ENCODE measurements around the gene DDB1. TPM values are rescaled to one million over a fixed set of nuclear protein-coding genes. Genes with fewer than 3 reads are reported as not detected.

The DDB1 gene
- total and polyA plus RNA-seq, 2 of the 13 experiments (the other 11 are each of a cell fraction or from before 2014, with no cell fraction given): 217 to 266 TPM

- TF ChIP-seq RORA (CRISPR knock-in tag; IDR thresholded peaks at IDR 0.05) (no peak), NFE2 (CRISPR knock-in tag; IDR thresholded peaks at IDR 0.05) (no peak), SAFB2 (CRISPR knock-in tag; IDR thresholded peaks at IDR 0.05; ENCODE audit: borderline replicate concordance, low read depth) (peak; percentile 76; the same call in 1 of the 2 replicates), ZNF12 (CRISPR knock-in tag; IDR thresholded peaks at IDR 0.05) (peak; percentile 61; the same call in 1 of the 2 replicates), YY1 (IDR thresholded peaks at IDR 0.05; ENCODE audit: insufficient read depth, insufficient replicate concordance, low read depth, low read length) (peak; percentile 97), ZNF660 (CRISPR knock-in tag; IDR thresholded peaks at IDR 0.05; ENCODE audit: borderline replicate concordance, low read depth) (no peak), ATF1 (CRISPR knock-in tag; IDR thresholded peaks at IDR 0.05) (0 out of 2 replicates have a peak, but pooled peaks have one; percentile 28), SRY (CRISPR knock-in tag; IDR thresholded peaks at IDR 0.05) (peak; percentile 77; the same call in 1 of the 2 replicates), NRL (CRISPR knock-in tag; IDR thresholded peaks at IDR 0.05; ENCODE audit: borderline replicate concordance) (peak; percentile 46; the same call in 1 of the 2 replicates), BRD4 (CRISPR knock-in tag; IDR thresholded peaks at IDR 0.05) (peak; percentile 96; the same call in 1 of the 2 replicates), ZNF530 (CRISPR knock-in tag; IDR thresholded peaks at IDR 0.05; ENCODE audit: low read depth) (no peak), ISX (CRISPR knock-in tag; conservative IDR thresholded peaks at IDR 0.05) (no peak; the same call in 1 of the 2 replicates)
- TF ChIP-seq, protein P1, sequence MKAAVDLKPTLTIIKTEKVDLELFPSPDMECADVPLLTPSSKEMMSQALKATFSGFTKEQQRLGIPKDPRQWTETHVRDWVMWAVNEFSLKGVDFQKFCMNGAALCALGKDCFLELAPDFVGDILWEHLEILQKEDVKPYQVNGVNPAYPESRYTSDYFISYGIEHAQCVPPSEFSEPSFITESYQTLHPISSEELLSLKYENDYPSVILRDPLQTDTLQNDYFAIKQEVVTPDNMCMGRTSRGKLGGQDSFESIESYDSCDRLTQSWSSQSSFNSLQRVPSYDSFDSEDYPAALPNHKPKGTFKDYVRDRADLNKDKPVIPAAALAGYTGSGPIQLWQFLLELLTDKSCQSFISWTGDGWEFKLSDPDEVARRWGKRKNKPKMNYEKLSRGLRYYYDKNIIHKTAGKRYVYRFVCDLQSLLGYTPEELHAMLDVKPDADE (CRISPR knock-in tag; IDR thresholded peaks at IDR 0.05): no peak
- TF ChIP-seq, protein P2, sequence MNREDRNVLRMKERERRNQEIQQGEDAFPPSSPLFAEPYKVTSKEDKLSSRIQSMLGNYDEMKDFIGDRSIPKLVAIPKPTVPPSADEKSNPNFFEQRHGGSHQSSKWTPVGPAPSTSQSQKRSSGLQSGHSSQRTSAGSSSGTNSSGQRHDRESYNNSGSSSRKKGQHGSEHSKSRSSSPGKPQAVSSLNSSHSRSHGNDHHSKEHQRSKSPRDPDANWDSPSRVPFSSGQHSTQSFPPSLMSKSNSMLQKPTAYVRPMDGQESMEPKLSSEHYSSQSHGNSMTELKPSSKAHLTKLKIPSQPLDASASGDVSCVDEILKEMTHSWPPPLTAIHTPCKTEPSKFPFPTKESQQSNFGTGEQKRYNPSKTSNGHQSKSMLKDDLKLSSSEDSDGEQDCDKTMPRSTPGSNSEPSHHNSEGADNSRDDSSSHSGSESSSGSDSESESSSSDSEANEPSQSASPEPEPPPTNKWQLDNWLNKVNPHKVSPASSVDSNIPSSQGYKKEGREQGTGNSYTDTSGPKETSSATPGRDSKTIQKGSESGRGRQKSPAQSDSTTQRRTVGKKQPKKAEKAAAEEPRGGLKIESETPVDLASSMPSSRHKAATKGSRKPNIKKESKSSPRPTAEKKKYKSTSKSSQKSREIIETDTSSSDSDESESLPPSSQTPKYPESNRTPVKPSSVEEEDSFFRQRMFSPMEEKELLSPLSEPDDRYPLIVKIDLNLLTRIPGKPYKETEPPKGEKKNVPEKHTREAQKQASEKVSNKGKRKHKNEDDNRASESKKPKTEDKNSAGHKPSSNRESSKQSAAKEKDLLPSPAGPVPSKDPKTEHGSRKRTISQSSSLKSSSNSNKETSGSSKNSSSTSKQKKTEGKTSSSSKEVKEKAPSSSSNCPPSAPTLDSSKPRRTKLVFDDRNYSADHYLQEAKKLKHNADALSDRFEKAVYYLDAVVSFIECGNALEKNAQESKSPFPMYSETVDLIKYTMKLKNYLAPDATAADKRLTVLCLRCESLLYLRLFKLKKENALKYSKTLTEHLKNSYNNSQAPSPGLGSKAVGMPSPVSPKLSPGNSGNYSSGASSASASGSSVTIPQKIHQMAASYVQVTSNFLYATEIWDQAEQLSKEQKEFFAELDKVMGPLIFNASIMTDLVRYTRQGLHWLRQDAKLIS (CRISPR knock-in tag; IDR thresholded peaks at IDR 0.05): no peak
- TF ChIP-seq, protein P3, sequence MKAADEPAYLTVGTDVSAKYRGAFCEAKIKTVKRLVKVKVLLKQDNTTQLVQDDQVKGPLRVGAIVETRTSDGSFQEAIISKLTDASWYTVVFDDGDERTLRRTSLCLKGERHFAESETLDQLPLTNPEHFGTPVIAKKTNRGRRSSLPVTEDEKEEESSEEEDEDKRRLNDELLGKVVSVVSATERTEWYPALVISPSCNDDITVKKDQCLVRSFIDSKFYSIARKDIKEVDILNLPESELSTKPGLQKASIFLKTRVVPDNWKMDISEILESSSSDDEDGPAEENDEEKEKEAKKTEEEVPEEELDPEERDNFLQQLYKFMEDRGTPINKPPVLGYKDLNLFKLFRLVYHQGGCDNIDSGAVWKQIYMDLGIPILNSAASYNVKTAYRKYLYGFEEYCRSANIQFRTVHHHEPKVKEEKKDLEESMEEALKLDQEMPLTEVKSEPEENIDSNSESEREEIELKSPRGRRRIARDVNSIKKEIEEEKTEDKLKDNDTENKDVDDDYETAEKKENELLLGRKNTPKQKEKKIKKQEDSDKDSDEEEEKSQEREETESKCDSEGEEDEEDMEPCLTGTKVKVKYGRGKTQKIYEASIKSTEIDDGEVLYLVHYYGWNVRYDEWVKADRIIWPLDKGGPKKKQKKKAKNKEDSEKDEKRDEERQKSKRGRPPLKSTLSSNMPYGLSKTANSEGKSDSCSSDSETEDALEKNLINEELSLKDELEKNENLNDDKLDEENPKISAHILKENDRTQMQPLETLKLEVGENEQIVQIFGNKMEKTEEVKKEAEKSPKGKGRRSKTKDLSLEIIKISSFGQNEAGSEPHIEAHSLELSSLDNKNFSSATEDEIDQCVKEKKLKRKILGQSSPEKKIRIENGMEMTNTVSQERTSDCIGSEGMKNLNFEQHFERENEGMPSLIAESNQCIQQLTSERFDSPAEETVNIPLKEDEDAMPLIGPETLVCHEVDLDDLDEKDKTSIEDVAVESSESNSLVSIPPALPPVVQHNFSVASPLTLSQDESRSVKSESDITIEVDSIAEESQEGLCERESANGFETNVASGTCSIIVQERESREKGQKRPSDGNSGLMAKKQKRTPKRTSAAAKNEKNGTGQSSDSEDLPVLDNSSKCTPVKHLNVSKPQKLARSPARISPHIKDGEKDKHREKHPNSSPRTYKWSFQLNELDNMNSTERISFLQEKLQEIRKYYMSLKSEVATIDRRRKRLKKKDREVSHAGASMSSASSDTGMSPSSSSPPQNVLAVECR (CRISPR knock-in tag; IDR thresholded peaks at IDR 0.05; ENCODE audit: borderline replicate concordance): peak; percentile 93
Measured at GRCh38 chr11:61361741-61362541, 29.0 kb upstream of the DDB1 start, which contains the start of the genes CYB561A3 and TMEM138 (continued).
